GM21360 (cell line): ENCODE data around the gene FHIT.

Experiments
- ATAC-seq: cut with Tn5 transposase; IDR thresholded peaks from one replicate; pipeline ENCODE4 v1.9.1; 2021; ENCODE audit warnings: mild to moderate bottlenecking, moderate library complexity; ENCODE audit not compliant: unreplicated experiment

The FHIT gene

GRCh38 chr3:59769127-59769750 lies 1482.0 kb downstream of the FHIT start:
- ATAC-seq, result no peak

GRCh38 chr3:59766200-59766872 lies 1484.9 kb downstream of the FHIT start:
- ATAC-seq, result no peak

- ATAC-seq, result no peak
Observed at GRCh38 chr3:59764171-59764570, 1487.1 kb downstream of the FHIT start.

GRCh38 chr3:59762941-59763340 lies 1488.3 kb downstream of the FHIT start:
- no peak for ATAC-seq

GRCh38 chr3:59759298-59760031 lies 1491.8 kb downstream of the FHIT start:
- ATAC-seq, result no peak

- ATAC-seq, result no peak
Observed at GRCh38 chr3:59758672-59759071, 1492.6 kb downstream of the FHIT start.

- no peak for ATAC-seq
Observed at GRCh38 chr3:59756934-59757333, 1494.3 kb downstream of the FHIT start.

- no peak for ATAC-seq
Observed at GRCh38 chr3:59754456-59755129, 1496.7 kb downstream of the FHIT start.

GRCh38 chr3:59753808-59754450 lies 1497.3 kb downstream of the FHIT start:
- no peak for ATAC-seq

GRCh38 chr3:59752925-59753324 lies 1498.3 kb downstream of the FHIT start:
- ATAC-seq, result no peak

GRCh38 chr3:59751606-59752005 lies 1499.6 kb downstream of the FHIT start:
- no peak for ATAC-seq

- no peak for ATAC-seq
Observed at GRCh38 chr3:59750391-59750790, 1500.9 kb downstream of the FHIT start.

GRCh38 chr3:59749291-59749690 lies 1502.0 kb downstream of the FHIT start:
- no peak for ATAC-seq

- no peak for ATAC-seq
Observed at GRCh38 chr3:59746585-59746984, 1504.7 kb downstream of the FHIT start.

GRCh38 chr3:59737241-59737640 lies 1514.0 kb downstream of the FHIT start:
- ATAC-seq, result no peak

- ATAC-seq, result no peak
Observed at GRCh38 chr3:59734061-59734460, 1517.2 kb downstream of the FHIT start.

- no peak for ATAC-seq
Observed at GRCh38 chr3:59733041-59733809, 1518.0 kb downstream of the FHIT start.

GRCh38 chr3:59731943-59732342 lies 1519.3 kb downstream of the FHIT start:
- no peak for ATAC-seq

- no peak for ATAC-seq
Observed at GRCh38 chr3:59730591-59730990, 1520.7 kb downstream of the FHIT start.

- no peak for ATAC-seq
Observed at GRCh38 chr3:59728587-59728908, 1522.7 kb downstream of the FHIT start.
